GM04504 (cell line): ENCODE data around the gene AFDN.

Experiments
- DNase-seq: peaks from one replicate; pipeline ENCODE4 v3.0.0-alpha.2; 2012; ENCODE audit warnings: low read depth

The AFDN gene

GRCh38 chr6:167796192-167796981 is 30.3 kb upstream of the AFDN start:
- no peak for DNase-seq

- DNase-seq: no peak
Observed at GRCh38 chr6:167797011-167797471, 29.7 kb upstream of the AFDN start.

- DNase-seq: no peak
Observed at GRCh38 chr6:167797476-167798265, 29.0 kb upstream of the AFDN start.

GRCh38 chr6:167798453-167798852 is 28.3 kb upstream of the AFDN start:
- DNase-seq: no peak

- DNase-seq: no peak
Observed at GRCh38 chr6:167799033-167799821, 27.5 kb upstream of the AFDN start.

GRCh38 chr6:167800549-167800948 is 26.2 kb upstream of the AFDN start:
- DNase-seq: no peak

- no peak for DNase-seq
Observed at GRCh38 chr6:167801263-167801662, 25.4 kb upstream of the AFDN start.

- DNase-seq: no peak
Observed at GRCh38 chr6:167802339-167802738, 24.4 kb upstream of the AFDN start.

GRCh38 chr6:167803816-167804215 is 22.9 kb upstream of the AFDN start:
- no peak for DNase-seq

GRCh38 chr6:167804281-167805013 is 22.3 kb upstream of the AFDN start:
- no peak for DNase-seq

GRCh38 chr6:167805349-167806060 is 21.2 kb upstream of the AFDN start:
- DNase-seq: no peak

- DNase-seq: no peak
Observed at GRCh38 chr6:167806061-167806700, 20.5 kb upstream of the AFDN start.

- DNase-seq: no peak
Observed at GRCh38 chr6:167807200-167807599, 19.5 kb upstream of the AFDN start.

- DNase-seq: no peak
Observed at GRCh38 chr6:167807756-167808155, 19.0 kb upstream of the AFDN start.

GRCh38 chr6:167811040-167811439 is 15.7 kb upstream of the AFDN start:
- no peak for DNase-seq

- DNase-seq: no peak
Observed at GRCh38 chr6:167811442-167812087, 15.1 kb upstream of the AFDN start.

GRCh38 chr6:167812088-167812487 is 14.6 kb upstream of the AFDN start:
- DNase-seq: no peak

- no peak for DNase-seq
Observed at GRCh38 chr6:167815296-167815980, 11.3 kb upstream of the AFDN start.

GRCh38 chr6:167817016-167817415 is 9.7 kb upstream of the AFDN start:
- no peak for DNase-seq
